SKM-1 treated with dmso at 0.1 percent for 144 hours (cell line): ENCODE results near the gene OS9.

Experiments used
- DNase-seq: peaks from one replicate; lab custom pipeline; 2025; ENCODE audit not compliant: unreplicated experiment; lab: John Stamatoyannopoulos, UW

OS9 gene

DNA sequence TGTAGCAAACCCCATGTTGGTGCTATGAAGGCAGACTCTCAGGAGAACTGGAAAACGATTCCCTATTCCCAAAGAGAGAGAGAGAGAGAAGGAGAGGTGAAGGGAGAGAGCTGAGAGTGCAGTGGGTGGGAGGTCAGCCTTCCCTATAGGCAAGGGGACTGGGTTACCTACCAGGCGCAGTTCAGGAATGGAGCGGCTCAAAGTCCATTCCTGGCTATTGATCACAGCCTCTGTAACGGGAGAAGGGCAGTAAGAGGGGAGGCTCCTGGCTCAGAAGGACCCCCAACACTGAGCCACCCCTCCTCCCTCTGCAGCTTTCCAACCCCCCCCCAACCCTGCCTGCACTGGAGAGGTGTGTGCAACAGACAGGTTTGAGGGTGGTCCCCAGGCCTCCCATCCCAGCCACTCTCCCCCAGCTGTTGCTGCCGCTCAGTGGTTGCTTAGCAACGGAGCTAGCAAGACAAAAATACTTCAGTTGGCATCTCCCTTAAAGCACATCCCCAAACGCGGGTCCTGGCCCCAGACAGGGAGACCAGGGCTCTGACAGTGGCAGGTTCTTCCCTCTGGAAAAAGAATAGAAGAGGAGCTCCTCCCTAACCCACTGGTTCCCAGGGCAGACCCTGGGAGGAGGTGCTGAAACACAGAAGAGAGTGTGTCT, 41.4 kb downstream of the OS9 start:
- no peak for DNase-seq

DNA sequence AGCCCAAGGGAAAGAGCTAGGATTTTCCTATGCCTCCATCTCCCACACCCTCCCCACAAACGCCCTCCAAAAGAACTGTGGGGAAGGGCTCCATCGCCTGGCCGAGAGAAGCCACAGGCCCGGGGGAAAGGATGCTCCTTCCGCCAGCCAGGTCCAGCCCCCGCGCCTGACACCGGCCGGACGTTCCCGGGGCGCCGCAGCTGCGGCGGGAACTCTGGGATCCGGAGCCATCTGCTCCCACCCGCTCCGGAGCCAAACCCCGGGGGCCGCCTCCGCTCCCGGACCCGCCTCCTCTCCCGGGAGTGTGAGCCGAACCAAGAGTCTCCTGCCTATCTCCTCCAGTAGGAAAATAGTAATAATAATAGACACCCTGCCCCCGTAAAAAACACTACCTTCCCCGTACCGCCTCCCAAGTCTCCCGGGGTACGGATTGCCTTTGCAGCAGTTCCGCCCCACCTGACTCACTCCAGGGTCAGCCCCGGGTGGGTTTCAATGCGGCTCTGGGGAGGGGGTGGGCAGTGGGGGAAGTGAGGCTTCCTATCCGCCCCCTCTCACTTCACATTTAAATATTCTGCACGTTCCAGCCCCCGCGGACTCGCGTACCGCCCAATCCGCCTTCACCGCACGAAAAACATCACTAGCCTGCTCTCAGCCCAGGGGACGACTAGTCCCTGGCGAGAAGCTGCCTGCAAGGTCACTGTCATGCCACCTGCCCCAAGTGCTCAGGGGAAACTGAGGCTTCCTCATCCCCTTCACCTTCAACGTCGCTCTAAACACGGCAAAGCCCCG, 42.2 kb downstream of the OS9 start:
- DNase-seq: no peak

DNA sequence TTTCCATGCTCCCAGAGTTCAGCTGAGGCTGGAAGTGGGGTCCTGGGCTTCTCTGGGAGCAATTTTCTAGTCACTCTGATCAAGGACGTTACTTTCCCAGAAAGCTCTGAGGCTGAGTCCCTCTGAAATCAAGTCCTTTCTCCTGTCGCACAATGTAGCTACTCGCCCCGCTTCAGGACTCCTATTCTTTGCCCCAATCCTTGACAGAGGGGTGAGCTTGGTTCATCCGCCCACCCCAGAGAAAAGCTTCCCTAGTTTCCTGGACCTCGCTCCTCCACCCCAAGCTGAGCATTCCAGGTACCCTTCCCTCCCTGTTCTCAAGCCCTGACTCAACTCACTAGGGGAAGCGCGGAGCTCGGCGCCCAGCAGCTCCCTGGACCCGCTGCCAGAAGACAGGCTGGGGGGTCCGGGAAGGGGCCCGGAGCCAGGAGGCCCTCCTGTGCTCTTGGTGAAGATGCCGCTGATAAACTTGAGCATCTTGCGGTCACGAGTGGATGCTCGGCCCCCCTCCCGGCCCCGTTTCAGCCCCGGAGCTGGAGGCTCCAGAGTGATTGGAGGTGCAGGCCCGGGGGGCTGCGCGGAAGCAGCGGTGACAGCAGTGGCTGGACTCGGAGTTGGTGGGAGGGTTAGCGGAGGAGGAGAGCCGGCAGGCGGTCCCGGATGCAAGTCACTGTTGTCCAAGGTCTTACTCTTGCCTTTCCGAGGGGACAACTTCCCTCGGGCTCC, 43.0 kb downstream of the OS9 start:
- no peak for DNase-seq

DNA sequence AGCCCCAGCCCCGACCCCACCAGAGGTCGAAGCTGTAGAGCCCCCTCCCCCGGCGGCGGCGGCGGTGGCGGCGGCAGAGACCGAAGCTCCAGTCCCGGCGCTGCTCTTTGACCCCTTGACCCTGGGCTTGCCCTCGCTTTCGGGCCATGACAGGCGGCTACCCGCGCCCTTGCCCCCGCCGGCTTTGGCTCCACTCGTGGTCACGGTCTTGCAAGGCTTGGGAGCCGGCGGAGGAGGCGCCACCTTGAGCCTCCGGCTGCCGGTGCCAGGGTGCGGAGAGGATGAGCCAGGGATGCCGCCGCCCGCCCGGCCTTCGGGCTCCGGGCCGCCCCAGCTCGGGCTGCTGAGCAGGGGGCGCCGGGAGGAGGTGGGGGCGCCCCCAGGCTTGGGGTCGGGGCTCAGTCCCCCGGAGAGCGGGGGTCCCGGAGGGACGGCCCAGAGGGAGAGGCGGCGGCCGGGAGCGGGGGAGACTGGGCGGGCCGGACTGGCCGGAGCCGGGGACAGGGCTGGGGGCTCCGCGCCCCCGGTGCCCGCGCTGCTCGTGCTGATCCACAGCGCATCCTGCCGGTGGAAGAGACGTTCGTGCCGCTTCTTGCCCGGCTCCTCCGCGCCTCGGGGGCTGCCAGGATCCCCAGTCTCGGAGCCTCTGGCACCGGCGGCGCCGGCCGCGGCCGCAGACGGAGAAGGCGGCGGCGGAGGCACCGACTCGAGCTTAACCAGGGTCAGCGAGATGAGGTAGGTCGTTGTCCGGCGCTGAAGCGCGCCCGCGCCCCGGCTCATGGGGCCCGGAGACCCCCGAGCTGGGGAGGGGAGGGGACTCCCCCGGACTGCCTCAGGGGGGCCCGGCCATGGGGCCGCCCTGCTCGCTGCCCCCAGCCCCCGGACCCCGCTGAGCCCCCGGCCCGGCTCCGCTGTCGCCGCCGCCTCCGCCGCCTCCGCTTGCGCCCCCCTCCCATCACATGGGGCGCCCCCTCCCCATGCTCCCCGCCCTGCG, 43.8 kb downstream of the OS9 start:
- no peak for DNase-seq

DNA sequence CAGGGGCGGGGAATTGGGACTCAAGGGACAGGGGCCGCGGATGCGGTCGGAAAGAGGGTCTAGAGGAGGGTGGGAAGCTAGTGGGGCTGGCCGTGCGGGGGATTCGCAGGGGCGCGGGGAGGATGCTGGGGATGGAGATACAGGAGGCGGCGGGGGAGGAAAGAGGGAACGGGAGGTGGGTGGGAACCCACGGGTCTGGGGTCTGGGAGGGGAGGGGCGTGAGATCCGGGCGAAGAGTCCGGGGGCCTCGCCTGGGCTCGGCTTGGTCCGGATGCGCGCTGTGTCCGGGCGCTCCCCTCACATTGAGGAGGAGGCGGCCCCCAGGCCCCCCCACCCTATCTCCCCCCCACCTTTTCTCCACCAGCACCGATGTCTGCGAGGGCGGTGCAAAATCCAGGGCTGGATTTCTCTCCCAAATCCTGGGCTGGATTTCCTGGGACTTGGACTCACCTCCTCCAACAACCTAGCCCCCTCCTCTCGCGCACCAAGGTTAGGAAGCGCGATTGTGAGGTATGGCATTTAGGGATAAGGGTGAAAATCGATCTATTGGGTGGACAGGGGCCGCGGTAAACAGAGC, 44.8 kb downstream of the OS9 start, which contains the start of gene AGAP2:
Gene AGAP2 (minus strand): TSS at position 82 of the 577 bp plus-strand sequence. CDS start 496 bp downstream, outside the sequence.
- DNase-seq: no peak

DNA sequence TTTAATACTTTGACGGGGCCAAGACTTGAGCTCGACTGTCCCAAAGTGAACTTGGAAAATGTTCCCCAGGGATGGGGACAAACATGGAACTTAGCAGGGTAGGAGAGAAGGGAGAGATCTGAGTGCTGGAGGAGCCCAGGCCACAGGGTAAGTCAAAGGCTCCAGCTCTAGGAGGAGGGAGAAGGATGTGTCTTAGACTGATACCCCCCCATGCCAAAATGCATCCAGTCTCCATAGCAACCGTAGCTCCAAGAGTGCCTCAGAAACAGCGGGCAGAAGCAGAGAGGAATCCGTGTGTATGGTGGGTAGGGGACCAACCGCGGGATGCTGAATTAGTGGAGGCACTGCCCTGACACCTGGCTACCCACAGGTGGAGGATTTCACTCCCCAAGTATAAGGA, 45.5 kb downstream of the OS9 start:
- DNase-seq: no peak

DNA sequence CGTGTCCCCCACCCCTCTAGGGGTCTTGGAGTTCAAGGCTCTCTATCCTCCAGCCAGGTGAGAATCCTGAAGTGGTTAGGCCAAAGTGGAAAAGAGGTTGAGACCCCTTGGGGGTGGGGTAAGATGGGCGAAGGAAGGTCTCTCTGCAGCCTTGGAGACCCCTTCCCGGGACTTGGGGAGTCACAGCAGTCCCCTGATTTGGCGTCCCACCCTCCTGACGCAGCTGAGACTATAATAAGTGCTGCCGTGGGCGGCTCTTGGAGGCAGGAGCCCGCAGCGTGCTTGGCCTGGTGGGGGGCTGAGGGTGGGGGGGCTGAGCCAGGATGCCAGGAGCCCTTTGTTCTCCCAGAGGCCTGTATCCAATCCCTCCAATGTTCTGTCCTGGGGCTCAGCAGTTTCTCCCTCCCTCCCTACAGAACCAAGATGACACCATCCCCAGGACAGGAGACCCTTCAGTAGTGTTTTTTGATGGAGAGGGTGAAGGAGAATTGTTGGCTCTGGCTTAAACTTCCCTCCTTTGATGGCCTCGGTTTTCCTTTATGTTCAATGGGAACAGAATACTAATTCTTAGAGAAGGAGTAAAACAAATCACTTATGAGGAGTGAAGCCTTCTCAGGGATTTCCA, 46.1 kb downstream of the OS9 start:
- no peak for DNase-seq

DNA sequence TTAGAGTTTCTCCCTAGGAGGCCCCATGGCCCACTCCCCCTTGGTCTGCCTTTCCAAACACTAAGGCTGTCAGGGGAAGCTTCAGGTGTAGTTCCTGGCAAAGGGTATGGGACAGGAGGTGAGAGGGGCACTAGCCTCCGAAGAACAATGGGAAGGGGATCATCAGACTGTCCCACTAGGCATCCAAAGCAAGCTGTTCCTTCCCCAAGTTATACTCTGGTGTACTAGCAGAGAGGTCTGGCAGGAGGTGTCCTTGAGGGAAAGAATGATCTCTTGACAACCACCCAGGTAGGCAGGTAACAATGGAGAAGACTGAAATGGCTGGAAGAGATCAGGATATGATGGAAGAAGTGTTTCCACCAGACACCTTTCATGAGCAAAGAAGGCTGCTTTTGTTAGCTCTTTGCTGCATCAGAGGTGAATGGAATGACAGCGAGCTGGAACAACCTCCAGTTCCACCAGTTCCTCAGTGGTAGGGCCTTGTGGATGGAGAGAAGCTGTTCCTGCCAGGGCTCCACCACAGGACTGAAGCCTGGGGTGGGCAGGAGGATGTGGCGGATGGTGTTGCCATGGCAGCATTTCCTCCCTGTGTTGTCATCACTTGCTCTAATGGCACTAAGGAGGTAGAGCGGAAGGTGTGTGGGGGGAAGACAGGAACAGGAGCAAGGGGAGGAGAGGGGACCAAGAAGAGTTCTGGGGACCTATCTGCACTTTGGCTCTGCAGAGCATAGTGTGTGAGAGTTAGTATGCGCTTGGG, 46.9 kb downstream of the OS9 start:
- DNase-seq: no peak

DNA sequence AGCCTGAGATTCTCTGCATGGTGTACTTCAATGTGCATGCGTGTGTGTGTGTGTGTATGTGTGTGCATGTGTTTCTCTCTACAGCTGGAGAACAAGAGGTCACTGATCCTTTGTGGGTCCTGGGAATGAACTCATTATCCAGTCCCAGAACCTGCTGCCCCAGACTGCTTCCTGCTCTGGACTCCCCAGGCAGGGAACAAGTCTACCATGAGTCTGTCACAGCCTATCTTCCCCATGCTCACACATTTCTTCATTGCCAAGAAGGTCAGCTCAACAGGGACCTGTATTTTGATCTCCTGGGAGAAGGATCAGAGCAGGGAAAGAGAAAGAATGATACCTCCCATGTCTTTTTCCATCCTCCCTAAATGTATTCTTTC, 47.5 kb downstream of the OS9 start:
- no peak for DNase-seq

DNA sequence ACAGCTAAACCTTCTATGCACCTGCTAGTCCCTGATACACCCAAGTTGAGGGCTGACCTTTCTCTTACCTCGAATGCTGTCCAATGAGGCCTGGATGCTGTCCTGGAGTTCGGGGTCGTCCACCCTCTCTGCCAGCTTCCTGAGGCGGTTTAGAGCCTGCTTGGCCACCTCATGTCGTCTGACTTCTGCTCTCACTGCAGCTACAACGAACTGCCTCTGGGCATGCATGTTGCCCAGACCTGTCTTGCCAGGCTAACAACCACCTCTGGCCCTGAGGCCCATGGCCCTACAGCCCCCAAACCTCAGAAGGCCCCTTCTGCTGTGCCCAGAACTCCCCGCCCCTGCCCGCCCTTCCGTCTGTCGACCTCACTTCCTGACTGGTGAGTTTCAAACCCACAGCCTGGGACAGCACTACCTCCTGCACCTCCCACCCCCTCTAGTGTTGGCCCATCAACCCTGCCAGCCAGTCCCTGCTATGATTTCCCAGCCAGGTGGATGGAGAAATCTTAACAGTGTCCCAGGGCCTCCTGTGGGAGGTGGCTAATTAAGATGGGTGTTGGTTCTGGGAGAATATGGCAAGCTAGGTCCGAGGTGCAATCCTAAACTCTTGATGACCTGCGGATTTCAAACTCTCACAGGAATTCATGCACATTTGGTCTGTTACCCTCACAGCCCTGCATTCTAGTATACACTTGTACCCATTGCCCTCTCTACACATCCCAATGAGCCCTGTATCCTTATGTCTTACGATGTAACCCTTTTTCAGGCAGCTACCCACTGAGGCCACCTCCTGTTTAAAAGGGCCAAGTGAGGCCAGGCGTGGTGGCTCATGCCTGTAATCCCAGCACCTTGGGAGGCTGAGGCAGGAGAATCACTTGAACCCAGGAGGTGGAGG, 48.2 kb downstream of the OS9 start:
- DNase-seq: peak; percentile 53

DNA sequence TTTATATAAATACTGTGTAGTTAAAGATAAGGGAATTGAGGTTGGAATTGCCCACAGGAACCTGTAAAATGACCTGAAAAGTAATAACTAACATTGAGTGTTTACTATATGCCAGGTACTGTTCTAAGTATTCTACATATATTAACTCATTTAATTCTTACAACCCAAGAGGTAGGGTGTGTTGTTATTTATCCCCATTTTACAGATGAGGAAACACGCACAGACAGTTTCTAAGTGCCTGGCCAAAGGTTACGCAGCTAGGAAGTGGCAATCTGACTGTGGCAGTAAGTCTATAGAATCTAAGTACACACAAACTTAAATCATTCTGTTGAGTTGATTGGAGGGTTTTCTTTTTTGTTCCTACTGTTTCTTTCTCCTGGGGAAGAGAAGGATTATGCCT, 49.8 kb downstream of the OS9 start:
- no peak for DNase-seq

DNA sequence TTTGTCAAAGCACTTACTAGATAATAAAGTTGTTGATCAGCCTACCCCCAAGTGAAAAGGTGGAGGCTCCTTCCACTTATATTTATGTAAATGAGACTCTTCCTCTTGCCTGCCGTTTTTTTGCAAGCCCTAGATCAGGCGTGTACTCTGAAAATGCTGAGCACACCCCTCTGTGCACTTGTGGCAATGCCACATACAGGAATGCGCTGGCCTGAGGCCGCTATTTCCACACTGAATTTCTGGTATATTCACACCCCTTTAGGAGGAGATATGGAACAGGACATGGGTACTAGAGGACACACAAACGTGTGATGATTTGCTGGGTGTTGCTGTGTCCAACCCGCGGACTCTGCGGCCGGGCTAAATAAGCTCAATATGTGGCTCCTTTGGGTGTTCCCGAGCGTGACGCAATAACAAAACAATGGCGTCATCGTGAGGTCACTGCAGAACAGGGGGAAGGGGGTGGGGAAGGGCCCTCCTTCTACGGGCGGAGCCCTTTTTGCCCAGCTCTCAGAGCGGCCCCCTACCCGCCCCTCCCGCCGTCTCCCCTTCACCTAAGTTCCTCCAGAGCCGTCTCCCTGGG, 50.4 kb downstream of the OS9 start:
- DNase-seq: no peak

DNA sequence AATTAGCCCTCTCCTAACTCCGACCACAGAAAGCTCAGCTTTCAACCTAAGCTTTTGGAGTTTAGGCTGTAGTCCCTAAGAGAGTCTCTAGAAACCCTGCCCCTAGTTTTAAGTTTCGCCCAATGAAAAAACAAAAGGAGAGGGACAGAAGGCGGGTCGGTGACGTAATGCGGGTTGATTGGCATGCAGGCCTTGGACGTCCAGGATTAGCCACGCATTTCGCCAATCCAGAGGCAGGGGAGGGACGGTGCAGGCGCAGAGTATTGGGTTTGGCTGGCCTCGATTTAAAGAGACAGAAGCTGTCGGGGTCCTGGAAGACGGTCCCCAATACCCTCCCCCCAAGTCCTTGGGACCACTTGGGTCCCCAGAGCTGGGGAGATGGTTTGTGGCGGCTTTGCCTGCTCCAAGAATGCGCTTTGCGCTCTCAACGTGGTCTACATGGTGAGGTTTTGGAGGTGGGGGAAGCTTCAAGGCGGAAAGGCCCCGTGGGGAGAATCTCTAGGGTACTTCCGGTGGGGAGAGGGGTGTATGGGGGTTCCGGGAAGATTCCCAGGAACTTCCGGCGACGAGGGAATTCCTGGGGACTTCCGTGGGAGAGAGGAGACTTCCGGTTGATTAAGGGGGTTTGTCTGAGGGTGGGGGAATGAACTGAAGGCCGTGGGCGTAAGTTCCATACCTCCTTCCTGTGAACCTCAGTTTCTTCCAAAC, 51.0 kb downstream of the OS9 start, which contains the start of gene TSPAN31:
Gene TSPAN31 (plus strand): TSS at position 263 of the 708 bp plus-strand sequence. CDS start 116 bp downstream, at position 379.
- DNase-seq: peak; percentile 85

DNA sequence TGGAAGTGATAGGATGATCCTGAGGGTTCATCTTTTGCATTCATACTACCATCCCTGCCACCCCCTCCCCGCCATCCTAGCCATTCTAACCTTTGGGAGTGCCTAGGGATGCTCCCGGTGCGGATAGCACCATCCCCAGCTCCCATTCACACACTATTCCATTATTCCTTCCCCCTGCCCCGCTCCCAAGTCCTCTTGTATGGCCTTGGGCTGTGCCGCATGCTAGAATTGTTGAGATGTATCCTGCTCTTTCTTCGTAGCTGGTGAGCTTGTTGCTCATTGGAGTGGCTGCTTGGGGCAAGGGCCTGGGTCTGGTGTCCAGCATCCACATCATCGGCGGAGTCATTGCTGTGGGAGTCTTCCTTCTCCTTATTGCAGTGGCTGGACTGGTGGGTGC, 51.6 kb downstream of the OS9 start:
- no peak for DNase-seq

DNA sequence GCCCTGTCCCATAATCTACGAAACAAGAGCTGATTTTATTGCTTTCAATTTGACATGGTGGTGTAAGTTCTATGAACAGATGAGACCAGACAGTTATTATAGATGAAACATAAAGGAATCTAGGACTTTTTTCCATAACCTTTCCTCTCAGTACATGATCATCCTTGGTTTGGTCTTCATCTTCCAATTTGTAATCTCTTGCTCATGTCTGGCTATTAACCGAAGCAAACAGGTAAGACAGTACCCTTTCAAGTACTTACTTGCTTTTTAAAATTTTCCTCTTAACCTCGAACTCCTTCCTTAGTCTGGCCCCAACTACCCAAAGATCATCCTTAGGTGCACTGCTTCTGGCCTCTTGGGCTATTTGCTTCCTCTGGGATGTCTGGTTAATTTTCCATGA, 52.1 kb downstream of the OS9 start:
- DNase-seq: no peak

DNA sequence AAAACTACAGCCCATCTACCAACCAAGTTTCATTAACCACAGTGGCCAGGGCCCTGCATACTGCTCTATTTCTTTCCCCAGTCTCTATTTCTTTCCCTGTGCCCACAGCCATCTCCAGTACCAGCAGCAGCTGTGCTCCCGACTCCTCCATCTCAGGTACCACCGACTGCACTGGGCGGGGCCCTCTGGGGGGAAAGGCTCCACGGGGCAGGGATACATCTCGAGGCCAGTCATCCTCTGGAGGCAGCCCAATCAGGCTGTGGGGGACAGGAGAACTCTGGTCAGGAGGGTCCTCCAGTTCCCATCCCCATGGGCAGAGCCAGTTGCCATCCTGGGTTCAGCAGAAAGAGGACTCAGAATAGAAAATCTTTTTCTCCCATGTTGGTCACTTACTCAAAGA, 55.1 kb downstream of the OS9 start:
- DNase-seq: no peak
